OCI-LY1 (cell line): ENCODE data around the gene RGS1.

Experiments used
- CTCF ChIP-seq: fragments of 200-600 bp; sonication (generic), shearing (Covaris generic); IDR thresholded peaks from 2 replicates; pipeline ENCODE4 v1.5.1; 2017; ENCODE audit warnings: mild to moderate bottlenecking, antibody characterized with exemption, low read length, moderate library complexity, mixed read lengths
- EZH2 ChIP-seq: fragments of 200-600 bp; sonication (generic), shearing (Covaris generic); IDR thresholded peaks from 2 replicates; pipeline ENCODE4 v1.8.0; 2017; ENCODE audit warnings: borderline replicate concordance, mixed run types, mild to moderate bottlenecking, antibody characterized with exemption, low read length, moderate library complexity, mixed read lengths

GRCh38 chr1:192601143-192601542 is 25.6 kb downstream of the RGS1 start:
- TF ChIP-seq CTCF (no peak), EZH2 (no peak)
